GM19099 (cell line): ENCODE data around the gene PARD6B.
A peak's percentile ranks its signal among the peaks of the same experiment; 100 is the strongest.

Experiments
- POLR2A ChIP-seq: IDR thresholded peaks from 3 replicates; pipeline ENCODE4 v1.6.1; 2011; ENCODE audit warnings: low read depth; ENCODE audit not compliant: insufficient read length; ENCODE audit errors: extremely low read depth

Gene PARD6B

DNA sequence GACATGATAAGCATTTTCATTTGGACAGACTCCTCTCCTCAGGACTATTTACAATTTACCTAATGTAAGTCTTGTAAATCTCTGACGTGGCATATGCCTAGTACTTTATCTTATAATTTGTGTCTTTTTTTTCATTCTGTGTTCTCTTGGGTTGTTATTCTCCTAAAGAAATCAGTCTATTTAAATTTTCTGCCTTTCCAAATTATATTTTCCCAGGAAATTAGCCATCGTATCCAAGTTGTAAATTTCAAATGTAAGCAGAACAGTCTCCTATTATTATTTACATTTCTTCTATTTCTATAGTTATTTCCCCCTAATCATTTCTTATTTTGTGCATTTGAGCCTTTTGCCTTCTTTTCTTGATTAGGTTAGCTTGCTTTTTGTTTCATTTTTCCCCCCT, 46.0 kb downstream of the PARD6B start:
- no peak for TF ChIP-seq POLR2A

DNA sequence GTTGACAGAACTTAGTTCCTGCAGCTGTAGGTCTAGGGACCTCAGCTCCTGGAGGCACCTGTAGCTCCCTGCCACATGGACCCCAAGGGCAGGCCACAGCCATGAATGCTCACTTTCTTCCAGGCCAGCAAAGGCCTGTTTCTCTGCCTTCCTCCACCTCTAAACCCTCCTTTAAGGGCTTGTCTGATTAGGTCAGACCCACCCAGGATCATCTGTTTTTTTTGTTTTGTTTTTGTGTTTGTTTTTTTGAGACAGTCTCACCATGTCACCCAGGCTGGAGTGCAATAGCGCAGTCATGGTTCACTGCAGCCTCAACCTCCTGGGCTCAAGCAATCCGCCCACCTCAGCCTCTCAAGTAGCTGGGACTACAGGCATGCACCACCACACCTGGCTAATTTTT, 52.0 kb downstream of the PARD6B start:
- TF ChIP-seq POLR2A = no peak

DNA sequence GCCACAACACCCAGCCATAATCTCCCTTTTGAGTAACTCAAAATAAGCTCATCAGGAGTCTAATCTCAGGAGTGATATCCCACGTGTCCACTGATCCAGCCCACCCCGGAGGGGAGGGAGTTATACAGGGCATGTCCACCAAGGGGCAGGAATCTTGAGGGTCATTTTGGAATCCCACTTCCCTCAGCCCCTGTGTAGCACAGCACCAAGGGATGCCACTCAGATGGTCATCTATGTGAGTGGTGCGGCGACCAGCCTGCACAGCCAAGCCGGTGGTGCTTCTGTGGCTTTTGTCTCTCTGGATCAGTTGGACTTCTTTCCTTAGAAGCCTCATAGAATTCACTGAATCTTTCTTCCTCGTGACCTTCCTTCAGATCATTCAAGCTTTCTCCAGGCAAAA, 52.5 kb downstream of the PARD6B start:
- TF ChIP-seq POLR2A = no peak

DNA sequence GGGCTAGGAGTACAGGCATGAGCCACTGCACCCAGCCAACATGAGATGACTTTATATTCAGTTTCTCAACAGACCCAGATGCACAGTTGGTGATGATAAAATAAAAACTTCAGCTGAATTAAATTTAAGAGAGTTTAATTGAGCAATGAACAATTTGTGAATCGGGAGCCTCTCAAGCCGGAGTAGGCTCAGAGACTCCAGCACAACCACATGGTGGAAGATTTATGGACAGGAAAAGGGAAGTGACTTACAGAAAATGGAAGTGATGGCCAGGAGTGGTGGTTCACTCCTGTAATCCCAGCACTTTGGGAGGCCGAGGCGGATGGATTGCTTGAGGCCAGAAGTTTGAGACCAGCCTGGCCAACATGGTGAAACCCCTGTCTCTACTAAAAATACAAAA, 53.1 kb downstream of the PARD6B start:
- TF ChIP-seq POLR2A = no peak

DNA sequence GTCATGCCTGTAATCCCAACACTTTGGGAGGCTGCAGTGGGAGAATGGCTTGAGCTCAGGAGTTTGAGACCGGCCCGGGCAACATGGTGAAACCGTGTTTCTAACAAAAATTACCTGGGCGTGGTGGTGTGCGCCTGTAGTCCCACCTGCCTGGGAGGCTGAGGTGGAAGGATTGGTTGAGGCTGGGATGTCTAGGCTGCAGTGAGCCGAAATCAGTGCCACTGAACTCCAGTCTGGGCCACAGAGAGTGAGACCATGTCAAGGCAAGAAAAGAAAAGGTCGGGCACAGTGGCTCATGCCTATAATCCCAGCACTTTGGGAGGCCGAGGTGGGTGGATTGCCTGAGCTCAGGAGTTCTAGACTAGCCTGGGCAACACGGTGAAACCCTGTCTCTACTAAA, 55.3 kb downstream of the PARD6B start:
- no peak for TF ChIP-seq POLR2A

DNA sequence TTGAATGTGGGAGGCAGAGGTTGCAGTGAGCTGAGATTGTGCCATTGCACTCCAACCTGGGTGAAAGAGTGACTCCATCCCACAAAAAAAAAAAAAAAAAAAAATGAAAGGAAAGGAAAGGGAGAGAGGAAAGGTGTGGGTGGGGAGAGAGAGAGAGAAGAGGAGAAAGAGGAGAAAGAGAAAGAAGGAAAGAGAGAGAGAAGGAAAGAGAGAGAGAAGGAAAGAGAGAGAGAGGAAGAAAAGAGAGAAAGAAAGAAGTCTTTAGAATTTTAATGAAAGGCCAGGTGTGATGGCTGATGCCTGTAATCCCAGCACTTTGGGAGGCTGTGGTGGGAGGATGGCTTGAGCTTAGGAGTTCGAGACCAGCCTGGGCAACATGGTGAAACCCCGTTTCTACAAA, 55.8 kb downstream of the PARD6B start:
- no peak for TF ChIP-seq POLR2A

DNA sequence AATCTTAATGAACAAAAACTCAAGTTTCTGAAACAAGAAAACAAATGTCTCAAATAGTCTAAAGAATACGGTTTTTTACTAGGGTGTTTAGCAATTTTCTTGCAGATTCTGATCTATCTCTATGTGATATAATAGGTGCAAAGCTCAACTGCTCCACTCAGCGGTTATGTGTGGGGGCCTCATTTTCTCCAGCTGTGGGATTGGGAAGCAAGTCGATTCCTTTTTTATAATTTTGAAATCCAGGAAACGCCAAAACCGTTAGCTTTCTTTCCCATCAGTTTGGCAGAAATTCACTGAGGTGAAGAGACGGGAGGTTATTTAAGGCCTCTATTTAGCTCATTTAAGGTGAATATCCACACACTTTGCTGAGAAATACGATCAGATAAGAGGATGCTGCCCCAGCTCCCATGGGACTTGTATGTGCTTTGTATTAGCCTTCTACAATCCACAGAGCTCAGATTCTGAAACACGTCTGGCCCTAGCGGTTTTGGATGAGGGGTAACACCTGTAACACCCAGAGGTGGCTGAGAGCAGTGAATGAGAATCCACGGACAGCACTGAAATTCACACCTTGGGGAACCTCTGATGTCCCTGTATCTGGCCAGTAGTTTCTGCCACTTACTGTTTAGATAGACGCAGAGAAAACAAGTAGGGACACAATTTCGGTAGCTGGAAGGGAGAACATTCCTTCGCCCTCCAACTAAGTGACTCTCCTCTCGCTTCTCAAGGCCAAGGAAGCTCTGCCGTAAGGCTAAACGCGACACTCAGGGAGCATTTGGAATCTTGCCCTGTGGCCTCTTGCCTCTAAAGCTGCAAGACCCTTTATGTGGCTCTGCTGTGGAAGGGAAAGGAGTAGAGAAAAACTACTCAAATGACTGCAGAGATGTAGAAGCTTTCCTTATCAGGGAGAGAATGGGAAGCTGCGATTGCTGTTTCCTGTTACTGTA, 56.9 kb downstream of the PARD6B start:
- TF ChIP-seq POLR2A = no peak

DNA sequence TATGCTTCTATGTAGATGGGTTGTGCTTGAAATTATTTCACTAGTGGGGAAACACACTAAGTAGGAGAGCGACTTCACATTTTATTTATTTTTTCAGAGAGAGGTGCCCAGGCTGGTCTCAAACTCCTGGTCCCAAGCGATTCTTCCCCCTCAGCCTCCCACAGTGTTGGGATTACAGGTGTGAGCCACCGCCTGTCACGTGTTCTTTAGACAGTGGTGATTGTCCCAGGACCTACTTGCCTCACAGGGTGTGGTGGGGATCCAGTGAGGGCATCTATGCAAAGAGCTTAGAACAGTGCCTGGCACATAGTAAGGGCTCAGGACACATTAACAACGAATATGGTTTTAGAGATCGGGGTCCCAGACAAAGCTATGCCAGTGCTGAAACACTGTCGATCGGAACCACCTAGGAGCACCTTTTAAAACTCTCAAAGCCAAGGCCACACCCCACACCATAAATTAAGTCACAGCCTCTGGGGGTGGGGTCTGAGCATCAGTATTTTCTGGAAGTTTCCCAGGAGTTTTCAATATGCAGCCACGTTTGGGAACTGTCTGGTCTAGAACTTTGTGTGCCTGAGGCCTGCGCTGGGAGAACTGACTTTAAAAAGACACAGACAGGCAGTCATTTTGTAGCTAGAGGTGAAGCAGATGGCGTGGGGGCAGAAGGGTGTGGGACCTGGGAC, 58.7 kb downstream of the PARD6B start:
- TF ChIP-seq POLR2A = no peak

DNA sequence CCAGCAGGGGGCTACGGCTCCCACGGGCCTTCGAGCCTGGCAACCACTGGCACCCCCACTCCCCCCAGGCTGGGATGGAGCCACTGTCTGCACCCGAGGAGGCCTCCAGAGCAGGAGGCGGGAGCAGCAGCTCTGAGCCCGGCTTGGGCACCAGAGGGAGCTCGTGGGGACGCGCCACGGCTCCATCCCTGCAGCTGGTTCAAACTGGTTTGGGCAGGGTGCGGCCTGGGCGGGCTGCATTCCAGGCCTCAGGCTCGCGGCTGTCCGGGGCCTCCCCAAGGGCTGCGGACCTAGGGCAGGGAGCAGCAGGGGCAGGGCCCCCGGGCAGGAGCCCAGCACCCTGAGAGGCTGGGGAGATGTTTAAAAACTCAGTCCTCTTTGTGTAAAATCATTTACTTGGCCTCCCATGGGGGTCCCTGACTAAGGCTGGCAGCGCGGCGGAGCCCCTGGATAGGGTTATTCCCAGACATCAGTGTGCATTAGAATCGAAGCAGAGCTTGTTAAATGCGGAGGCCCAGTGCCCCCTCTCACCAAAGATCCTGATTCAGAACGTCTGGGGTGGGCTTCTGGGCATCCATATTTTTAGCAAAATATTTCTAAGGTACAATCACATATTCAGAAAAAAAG, 59.4 kb downstream of the PARD6B start:
- peak; percentile 86 for TF ChIP-seq POLR2A

DNA sequence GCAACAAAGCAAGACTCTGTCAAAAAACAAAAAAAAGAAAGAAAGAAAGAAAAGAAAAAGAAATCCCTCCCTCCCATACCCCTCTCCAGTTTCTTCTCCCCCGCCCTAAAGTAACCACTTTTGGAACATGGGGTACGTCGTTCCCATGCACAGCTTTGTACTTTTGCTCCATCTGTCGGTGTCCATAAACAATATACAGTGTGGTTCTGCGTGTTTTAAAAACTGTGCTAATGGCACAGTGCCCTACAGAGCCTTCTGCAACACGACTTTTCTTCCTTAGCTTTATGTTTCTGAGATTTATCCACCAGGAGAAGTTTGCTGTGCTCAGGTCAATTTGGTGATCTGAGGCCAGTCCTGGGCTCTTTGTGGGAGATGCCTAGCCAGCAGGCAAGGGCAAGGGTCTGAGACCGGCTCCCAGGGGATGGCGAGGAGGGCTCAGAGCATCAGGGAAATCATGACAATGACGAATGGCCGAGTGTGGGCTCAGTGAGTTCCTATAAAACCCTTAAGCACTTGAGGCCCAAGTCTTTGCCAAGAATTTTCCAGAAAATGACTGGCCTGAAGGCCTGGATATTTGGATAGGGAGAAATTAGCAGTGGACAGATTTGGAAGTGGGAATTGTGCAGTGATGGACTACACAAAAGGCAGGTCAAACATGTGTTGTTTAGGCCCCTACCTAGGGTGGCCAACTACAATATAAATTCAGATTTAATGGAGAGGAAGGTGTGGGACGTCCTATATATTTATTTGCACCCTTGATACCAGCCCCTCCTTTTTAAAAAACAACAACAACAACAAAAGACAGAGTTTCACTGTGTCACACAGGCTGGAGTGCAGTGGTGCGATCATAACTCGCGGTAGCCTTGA, 61.6 kb downstream of the PARD6B start:
- TF ChIP-seq POLR2A = no peak

DNA sequence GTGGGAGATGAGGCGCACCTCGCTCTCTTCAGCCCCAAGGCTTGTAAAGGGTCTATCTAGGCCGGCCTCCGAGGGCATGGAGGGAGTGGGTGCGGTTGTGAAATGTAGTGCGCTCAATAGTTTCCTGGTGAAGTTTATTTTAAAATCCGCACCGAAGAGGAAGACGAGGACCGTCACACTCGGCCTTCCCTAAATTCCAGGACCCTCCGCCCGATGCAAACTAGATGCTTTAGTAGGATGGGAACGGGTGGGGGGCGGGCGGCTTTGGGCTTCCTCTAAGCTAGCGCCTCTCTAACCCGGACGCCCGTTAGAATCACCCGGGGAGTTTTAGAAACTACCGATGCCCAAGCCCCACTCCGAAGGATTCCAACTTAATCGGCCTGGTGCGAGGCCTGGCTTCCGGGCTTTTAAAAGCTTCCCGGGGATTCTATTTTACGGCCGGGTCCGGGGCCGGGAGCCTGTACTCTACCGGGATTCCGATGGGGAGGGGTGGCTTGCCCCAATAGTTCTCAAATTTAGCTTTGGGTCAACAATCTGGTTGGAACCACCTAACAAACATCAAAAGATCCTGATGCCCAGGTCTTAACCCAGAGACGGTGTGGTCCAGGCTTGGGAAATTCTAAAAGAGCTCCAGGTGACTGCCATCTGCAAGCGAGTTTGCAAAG, 62.9 kb downstream of the PARD6B start:
- TF ChIP-seq POLR2A = no peak

DNA sequence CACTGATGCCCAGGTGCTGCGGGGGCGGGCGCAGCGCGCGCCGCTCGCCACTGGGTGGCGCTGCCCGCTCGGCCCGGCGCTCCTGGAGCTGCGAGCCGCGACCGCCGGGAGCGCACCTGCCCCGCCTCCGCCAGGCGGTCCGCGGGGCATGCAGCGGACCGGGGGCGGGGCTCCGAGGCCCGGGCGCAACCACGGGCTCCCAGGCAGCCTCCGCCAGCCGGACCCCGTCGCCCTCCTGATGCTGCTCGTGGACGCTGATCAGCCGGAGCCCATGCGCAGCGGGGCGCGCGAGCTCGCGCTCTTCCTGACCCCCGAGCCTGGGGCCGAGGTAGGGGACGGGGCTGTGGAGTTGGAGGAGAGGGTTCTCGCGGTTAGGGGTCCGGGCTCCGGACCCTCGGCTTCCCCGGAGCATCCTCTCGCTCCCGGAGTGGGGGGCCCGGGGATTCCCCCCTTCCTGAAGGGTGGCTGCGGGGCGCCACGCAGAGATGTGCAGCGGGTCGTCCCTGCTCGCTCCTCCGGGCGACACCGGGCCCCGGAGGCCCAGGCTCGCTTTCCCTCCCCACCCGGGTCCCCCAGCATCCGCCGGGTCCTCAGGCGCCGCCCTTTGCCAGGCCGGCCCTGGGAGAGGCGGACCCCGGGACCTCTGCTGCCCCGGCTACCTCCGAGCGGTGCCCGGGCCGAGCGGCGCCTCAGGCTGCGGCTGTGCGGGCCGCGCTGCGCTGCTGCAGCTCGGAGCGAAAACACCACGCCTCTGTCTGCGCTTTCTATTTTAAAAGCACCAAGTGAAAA, 63.7 kb downstream of the PARD6B start, which contains the start of gene BCAS4:
BCAS4 (plus strand) TSS at position 216 of the 789 bp plus-strand sequence; CDS start at position 239, 23 bp downstream.
- TF ChIP-seq POLR2A = peak; percentile 62

DNA sequence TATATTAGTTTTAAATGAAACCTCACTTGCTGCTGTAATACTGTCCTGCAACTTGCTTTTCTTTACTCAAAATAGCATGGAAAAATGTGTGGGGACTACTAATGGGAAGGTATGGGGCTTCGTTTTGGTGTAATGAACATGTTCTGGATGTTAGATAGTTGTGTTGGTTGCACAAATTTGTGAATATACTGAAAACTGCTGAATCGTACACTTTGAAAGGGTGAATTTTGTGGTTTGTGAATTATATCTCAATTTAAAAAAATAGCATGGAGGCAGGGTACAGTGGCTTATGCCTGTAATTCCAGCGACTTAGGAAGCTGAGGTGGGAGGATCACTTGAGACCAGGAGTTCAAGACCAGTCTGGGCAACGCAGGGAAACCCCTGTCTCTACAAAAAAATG, 65.8 kb downstream of the PARD6B start:
- no peak for TF ChIP-seq POLR2A
